ENCODE measurements around the gene RFXANK.

DNA sequence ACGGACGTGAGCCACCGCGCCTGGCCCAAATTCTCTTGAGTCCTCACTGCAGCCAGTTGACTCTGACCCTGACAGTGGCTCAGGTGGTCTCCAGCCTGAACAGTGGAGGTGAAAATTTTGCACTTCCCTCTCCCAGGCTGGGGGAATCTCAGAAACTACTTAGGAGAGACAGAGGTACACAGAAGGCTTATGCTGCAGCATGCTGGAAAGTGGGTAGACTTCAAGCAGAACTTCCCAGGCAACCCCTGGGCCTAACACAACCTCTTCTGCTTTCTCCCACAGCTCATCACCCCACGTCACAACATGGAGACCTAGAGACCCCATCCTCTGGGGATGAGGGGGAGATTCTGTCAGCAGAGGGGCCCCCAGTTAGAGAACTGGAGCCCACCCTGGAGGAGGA is 34.1 kb downstream of the RFXANK start:
- TF ChIP-seq, protein P1, sequence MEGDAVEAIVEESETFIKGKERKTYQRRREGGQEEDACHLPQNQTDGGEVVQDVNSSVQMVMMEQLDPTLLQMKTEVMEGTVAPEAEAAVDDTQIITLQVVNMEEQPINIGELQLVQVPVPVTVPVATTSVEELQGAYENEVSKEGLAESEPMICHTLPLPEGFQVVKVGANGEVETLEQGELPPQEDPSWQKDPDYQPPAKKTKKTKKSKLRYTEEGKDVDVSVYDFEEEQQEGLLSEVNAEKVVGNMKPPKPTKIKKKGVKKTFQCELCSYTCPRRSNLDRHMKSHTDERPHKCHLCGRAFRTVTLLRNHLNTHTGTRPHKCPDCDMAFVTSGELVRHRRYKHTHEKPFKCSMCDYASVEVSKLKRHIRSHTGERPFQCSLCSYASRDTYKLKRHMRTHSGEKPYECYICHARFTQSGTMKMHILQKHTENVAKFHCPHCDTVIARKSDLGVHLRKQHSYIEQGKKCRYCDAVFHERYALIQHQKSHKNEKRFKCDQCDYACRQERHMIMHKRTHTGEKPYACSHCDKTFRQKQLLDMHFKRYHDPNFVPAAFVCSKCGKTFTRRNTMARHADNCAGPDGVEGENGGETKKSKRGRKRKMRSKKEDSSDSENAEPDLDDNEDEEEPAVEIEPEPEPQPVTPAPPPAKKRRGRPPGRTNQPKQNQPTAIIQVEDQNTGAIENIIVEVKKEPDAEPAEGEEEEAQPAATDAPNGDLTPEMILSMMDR (IDR thresholded peaks at IDR 0.05) = no peak
- no peak for TF ChIP-seq EZH2 (IDR thresholded peaks at IDR 0.05; ENCODE audit: borderline replicate concordance, insufficient read depth, low read depth, low read length, poor library complexity, severe bottlenecking)

Data from B cell (primary cell).